PFSK-1 (cell line): ENCODE measurements around the gene NDFIP2.

Experiments used
- REST ChIP-seq, 2 experiments: IDR thresholded peaks; 2 replicates each; pipeline versions ENCODE4 v1.6.1 to v1.8.0; 2011 to 2012; ENCODE audit warnings: low read depth in 2 of 2, low read length in 2 of 2, control low read depth in 1 of 2, inconsistent platforms in 1 of 2, mild to moderate bottlenecking in 1 of 2, moderate library complexity in 1 of 2; ENCODE audit not compliant: insufficient read depth in 1 of 2
- SIN3A ChIP-seq: IDR thresholded peaks from 2 replicates; pipeline ENCODE4 v1.6.1; 2012; ENCODE audit warnings: mild to moderate bottlenecking, low read length, moderate library complexity, borderline replicate concordance; ENCODE audit not compliant: insufficient read depth
- TAF1 ChIP-seq: IDR thresholded peaks from 2 replicates; pipeline ENCODE4 v1.6.1; 2012; ENCODE audit warnings: low read length, control low read depth, borderline replicate concordance; ENCODE audit not compliant: insufficient read depth

- TF ChIP-seq REST (IDR thresholded peaks at IDR 0.05; ENCODE audit: insufficient read depth in 1 of 2, low read depth in 2 of 2, low read length in 2 of 2) (no peak), TAF1 (no peak), SIN3A (no peak)
Measured at GRCh38 chr13:79456656-79457365, 24.1 kb upstream of the NDFIP2 start.
